ENCODE measurements around the gene ANXA6.
A peak's percentile ranks its signal among the peaks of the same experiment; 100 is the strongest.
"Not testable (repeated sequence)": the region's sequence is repeated elsewhere in the genome, so short reads cannot be mapped to it uniquely, and the experiment has no call there.

The ANXA6 gene
- total RNA-seq: 326 to 512 reads per million in 2 donors

DNA sequence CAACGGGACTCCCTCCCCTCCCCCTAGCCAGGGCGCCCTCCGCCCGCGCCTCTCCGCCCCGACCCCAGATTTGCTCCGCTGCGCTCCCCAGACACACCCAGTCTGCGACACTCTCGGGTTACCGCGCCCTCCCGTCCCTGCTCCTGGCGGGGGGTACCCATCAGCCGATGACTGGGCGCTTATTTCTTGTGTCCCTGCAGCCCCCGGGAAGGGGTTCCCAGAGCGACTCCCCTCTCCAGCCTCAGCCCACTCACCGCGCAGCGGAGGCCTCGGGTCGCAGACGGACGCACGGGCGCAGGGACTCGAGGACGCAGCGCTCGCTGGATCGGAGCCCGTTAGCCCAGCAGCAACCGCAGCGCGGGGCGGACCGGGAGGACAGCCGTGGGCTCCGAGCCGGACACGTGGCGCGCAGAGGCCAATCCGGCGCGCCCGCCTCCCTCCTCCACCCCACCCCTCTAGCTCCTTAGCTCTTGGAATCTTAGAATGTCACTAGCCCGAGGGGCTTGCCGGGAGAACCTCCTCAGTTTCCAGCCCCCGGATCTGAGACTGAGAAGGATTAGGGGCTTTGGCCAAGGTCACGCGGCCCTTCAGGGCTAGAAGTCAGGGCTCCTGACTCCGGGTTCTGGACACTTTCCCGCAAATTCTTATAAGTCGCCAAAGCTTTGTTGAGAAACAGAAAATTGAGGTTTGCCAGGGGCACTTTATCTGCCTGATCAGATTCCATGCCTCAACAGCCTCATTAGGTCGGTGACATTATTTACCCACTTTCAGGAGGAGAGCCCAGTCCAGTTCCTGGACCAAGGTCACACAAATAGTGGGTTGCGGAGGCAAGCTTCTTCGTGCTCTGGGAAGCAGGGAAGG is at the start of gene ANXA6:
Gene ANXA6, minus strand, starts transcription at position 354 of the 861 bp plus-strand sequence. CDS start 9,878 bp downstream, outside the sequence.
- peak; percentile 61 for DNase-seq

DNA sequence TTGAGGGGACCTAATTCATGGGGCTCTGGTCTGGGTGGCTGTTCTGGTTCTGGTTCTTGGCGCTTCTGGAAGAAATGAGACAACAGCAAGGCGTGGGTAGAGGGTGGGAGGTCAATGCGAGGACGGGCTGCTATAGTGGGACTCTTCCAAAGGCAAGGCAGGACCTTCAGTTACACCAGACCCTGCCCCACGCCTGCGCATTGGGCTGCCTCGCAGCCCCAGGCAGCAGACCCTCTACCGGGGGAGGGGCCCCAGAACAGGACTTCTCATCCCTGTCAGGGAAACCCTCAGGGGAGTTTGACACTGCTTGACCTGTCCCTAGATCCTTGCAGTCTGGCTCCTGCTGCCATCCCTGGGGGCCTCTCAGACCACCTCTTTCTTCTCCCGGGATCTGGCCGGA is 47.8 kb upstream of the ANXA6 start:
- DNase-seq: no peak

DNA sequence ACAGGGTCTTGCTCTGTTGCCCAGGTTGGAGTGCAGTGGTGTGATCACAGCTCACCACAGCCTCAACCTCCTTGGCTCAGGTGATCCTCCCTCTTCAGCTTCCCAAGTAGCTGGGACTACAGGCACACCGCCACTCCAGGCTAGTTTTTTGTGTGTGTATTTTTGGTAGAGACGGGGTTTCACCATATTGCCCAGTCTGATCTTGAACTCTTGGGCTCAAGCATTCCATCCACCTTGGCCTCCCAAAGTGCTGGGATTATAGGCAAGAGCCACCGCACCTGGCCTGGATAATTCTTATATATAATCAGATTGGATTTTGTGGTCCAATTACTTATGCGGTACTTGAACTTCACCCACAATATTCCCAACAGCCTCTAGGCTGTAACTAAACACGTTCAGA is 46.5 kb upstream of the ANXA6 start:
- DNase-seq: no peak

DNA sequence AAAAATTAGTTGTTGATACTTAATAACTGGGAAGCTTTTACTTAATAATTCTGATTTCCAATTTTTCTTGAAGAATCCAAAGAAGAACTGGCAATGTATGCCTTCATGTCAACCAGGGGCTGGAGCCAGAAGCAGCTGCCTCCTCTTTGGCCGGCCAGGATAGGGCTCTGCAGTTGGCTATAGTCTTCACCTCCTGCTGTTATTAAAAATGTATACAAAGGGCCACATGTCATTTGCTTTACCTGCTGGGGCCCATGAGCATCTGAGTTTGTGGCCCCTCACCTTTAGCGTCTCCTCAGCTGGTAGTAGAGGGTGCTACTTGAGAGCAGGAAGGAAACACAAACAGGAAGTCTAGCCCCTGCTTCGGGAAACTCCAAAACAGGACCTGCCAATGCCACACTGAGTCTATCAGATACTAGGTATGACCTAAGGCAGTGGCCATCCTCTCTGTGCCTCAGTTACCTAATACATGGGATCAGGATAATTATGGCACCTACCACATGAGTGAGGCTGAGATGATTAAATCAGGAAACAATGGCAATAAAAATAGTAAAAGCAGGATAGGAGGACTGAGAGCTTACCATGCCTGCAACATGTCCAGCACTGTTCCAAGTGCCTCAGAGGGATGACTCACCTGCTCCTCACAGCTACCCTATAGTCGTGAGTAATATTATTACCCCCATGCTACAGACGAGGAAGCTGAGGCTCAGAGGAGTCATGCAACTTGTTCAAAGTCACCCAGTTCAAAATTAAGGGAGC is 45.0 kb upstream of the ANXA6 start:
- DNase-seq: no peak

DNA sequence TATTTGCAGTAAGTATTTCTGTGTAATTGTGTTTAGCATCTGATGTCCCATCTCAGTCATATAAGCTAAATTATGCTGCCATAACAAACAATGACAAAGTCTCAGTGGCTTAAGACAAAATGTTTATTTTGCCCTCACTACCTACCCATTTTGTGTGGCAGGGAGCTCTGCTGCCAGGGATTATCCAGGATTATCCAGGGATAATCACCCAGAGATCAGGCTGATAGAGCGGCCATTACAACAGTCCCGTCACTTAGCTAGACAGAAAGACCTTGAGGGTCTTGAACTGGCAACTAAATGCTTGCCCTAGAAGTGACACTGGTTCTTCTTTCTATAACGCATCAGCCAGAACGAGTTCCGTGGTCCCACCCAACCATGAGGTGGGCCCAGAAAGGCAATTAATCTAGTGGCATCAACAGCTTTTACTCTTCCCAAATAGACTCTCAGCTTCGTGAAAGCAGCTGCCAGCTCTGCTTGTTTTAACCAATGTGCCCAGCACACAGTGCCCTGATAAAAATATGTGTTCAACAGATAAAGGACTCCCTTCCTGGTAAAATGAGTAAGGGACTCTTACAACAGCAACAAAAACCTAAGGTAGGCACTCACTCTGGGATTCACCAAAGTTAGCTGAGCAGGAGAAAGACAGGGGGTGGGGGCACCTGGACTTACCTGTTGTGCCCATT is 43.5 kb upstream of the ANXA6 start:
- DNase-seq: no peak

DNA sequence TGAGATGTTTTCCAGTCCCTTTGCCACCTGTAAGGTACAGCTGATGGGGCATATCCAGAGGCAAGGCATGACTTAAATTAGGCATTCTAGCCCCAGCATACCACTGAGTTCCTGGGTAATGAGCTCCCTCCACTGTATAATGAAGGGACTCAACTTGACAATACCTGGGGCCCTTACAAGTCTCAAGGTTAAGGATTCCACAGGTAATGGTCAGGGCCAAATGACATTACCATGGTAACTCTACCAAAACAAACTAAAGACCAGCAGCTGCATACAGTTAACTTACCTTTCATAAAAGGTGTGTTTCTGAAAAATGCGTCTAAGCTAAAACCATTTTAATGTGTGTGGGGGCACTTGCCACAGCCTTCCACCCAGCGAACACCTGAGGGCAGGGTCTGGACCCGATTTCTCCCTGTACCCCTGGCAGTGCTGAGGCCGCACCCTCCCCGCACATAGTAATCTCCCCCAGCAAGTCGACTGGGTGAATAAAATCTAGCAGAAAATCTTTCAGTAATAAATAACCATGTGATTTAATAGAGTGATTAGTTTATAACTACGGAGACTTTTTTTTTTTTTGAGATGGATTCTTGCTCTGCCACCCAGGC is 42.1 kb upstream of the ANXA6 start:
- no peak for DNase-seq

DNA sequence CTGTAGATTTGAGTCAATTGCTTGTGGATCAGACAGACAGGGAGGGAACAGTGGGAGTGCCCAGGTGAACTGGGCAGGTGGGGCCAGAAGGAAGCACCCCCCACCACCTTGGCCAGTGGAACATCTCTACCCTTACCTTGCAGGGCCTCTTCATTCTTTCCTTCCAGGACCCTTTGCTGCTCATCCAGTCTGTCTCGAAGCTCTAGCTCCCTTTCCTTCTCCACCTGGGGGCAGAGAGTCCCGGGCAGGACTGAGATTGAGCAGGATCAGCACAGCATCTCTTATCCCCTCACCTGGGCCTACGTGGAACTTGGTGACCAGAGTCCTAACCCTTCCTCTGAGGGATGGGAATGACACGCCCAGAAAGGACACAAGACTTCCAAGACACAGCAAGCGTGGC is 41.3 kb upstream of the ANXA6 start:
- DNase-seq: no peak

DNA sequence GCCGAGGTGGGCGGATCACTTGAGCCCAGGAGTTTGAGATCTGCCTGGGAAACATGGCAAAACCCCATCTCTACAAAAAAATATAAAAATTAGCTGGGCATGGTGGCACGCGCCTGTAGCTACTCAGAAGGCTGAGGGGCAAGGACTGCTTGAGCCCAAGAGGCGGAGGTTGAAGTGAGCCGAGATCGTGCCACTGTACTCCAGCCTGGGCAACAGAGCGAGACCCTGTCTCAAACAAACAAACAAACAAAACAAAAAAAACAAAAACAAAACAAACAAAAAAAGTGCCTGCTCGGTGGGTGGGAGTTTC is 39.7 kb upstream of the ANXA6 start:
- DNase-seq: not testable (repeated sequence)

DNA sequence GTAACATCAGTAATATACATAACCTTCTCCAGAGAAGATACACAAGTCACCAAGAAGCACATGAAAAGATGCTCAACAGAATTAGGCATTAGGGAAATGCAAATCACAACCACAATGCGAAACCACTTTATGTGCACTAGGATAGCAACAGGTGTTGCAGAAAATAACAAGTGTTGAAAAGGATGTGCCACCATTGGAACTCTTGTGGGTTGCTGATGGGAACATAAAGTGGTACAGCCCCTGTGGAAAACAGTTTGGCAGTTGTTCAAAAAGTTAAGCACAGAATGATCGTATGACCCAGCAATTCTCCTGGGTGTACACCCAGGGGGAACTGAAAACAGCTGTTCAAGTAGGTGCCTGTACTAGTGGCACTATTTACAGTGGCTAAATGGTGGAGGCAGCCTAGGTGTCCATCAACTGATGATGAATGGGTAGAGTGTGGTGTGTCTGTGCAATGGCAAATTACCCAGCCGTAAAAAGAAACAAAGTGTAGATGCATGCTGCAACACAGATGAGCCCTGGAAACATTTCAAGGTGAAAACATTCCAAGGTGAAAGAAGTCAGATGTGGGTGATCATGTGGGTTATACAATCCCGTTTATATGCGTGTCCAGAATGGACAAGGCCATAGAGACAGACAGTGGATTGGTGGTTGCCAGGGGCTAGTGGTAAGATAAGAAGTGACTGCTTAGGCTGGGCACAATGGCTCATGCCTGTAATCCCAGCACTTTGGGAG is 39.1 kb upstream of the ANXA6 start:
- no peak for DNase-seq

DNA sequence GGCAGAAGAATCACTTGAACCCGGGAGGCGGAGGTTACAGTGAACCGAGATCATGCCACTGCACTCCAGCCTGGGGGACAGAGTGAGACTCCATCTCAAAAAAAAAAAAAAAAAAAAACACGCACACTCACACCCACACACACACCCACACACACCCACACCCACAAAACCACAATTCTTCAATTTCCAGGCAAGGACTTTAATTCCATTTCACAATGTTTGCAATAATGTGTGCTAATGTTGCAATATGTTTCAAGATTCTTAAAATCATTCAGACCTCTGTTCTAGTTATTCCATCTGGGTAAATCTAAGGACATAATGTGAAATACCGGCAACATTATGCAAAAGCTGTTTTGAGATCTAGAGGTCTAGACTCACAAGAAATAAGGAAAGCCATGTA is 38.0 kb upstream of the ANXA6 start:
- no peak for DNase-seq

DNA sequence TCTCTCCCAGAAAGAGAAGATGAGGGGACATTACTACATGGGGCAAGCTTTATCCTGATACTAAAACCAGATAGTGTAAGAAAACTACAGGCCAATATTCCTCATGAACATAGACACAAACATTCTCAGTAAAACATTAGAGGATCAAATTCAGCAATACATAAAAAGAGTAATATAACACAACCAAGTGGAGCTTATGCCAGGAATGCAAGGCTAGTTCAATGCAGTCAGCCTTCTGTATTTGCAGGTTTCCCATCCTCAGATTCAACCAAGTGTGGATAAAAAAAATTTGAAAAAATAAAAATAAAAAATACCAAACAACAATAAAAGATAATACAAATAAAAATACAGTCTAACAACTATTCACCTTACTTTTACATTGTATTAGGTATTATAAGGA is 35.0 kb upstream of the ANXA6 start:
- DNase-seq: no peak

DNA sequence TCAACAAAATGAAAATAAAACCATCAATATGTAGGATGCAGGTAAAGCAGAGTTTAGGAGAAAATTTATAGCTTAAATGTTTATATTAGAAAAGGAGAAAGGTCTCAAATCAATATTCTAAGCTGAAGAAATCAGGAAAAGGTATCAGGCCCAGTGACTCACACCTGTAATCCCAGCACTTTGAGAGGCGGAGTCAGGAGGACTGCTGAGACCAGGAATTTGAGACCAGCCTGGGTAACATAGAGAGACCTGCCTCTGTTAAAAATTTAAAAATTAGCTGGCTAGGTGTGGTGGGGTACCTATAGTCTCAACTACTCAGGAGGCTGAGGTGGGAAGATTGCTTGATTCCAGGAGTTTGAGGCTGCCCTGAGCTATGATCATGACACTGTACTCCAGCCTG is 34.1 kb upstream of the ANXA6 start:
- no peak for DNase-seq

DNA sequence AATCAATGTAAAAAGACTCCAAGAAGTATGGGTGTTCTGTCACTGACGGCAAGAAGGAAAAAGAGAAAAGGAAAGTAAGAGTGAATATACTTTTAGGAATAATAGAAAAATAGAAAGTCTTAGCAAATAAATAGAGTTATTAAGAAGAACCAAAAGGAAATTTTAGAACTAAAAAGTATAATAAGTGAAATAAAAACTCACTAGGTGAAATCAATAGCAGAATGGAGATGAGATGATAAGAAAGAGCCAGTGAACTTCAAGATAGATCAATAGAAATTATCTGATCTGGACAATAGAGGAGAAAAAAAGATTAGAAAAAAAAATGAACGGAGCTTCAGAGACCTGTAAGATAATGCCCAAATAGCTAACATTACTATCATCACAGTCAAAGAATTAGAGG is 31.6 kb upstream of the ANXA6 start:
- no peak for DNase-seq

DNA sequence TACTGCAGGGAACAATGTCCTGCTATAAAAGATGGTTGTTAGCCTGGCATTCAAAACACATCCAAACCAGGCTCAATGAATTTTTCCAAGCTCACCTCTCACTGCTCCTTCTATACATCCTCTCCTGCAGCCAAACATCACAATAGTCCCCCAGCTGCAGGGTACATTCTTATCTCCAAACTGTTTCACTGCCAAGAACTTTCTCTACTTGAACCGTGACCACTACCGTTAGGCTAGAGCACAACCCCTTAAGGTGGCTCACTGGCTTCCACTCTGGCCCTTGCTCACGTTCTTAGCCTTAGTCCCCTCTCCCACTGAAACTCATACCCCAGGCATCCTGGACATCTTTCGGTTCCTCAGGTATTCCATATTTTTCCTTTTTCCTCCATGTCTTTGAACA is 29.0 kb upstream of the ANXA6 start:
- DNase-seq: no peak

DNA sequence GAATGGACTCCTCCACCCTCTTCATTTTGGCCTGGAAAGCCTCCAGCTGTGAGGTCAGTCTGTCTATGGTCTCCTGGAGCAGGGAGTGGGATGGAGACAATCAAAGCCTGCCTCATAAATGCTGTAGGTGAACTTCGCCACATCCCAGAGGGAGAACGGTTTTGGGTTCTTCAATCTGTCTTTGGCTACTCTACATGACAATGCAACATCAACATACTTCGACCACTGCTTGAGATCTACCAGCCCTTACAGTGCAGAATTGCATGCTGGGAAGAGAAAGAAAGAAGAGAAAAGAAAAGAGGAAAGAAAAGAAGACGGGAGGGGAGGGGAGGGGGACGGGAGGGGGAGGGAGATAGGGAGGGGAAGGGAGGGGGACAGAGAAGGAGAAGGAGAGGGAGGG is 28.5 kb upstream of the ANXA6 start:
- no peak for DNase-seq

DNA sequence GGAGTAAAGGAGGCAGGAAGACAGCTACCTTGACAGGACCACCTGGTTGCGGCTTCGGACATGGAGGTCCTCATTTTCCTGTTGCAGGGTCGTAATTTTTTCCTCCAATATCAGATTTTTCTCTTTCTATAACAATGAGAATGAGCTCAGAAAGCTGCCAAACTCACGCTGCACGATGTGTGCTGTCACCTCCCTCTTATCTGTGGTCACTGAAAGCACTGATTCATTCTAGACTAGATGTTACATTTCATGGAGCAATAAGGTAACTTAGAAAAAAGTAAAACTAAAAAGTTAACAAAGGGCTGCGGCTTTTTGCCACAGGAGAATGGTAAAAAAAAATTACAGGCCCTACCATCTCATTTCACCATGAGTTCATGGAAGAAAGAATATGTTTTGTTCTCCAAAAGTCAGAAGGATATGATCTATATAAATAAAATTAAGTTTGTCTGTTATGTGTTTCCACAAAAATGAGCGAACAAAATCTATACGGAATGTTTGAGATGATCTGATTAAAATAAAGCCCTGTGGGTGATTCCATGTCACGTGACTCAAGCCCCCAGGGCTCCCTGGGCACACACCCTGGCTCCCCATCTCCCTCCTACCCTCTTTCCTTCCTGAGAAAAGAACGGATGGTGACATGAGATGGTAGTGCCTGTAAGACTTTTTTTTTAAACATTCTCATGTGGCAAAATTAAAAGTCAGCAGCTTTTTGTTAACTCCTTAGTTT is 26.9 kb upstream of the ANXA6 start:
- no peak for DNase-seq

DNA sequence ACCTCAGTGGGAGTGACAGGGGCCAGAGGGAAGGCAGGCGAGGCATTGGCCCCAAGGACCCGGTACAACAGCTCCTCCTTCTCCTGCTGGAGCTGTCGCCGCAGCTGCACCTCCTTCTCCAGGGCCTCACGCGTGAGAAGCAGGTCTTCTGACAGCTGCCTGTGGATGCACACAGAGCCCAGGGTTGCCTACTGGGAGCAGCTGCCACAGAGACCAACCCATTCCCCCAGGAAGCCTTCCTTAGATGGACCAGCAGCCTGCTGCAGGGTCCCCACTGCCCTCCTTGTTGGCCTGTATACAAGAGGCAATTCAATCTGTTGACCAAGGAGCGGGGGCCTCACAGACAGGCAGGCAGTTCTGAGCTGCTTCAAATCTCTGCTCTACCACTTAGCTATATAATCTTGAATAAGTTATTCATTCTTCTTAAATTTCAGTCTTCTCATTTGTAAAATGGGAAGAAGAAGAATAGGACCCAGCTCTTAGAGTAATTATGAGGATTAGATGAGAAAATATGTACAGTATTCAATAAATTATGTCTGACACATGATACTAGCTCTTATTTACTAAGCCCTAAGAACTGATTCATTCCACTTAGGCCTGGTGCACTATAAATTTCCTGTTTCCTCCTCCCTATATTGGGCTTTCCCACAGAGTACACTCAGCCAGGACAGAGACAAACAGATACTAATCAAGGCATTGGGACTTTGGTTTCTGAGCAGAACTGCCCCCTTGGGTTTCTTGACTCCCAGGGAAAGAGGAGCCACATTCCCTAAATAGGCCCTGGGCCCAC is 26.1 kb upstream of the ANXA6 start:
- no peak for DNase-seq

DNA sequence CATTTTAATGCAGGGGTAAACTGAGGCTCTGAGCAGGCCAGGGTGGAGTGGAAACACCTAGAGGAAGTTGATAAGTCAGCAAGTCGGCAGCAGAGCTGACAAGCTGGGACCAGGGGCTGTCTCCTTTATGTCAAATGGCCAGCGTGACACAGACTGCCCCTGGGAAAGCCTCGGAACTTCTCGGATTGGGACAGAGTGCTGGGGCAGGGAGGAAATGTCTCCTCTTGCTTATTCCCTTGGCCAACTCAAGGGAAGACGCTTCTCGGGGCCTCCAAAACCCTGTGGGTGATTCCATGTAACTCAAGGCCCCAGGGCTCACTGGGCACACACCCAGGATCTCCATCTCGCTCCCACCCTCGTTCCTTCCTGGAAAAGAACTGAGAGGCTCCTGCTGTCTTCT is 25.4 kb upstream of the ANXA6 start:
- DNase-seq: no peak

DNA sequence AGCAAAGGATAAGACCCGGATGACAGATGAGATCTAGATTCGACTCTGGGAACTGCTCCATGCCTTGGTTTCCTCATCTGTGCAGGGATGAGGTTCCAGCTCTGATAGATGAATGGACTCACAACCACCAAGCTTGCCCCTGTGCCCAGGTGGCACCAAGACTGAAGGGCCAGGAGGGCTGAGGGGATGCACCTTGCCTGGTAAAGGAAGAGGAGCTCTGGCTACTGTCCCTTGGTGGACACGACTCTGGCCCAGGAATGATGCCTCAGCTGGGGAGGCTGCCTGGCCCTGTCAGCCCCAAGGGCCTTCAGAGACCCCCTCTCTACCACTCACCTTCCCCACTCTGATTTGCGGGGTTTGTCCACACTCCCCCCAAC is 24.9 kb upstream of the ANXA6 start:
- DNase-seq: no peak

DNA sequence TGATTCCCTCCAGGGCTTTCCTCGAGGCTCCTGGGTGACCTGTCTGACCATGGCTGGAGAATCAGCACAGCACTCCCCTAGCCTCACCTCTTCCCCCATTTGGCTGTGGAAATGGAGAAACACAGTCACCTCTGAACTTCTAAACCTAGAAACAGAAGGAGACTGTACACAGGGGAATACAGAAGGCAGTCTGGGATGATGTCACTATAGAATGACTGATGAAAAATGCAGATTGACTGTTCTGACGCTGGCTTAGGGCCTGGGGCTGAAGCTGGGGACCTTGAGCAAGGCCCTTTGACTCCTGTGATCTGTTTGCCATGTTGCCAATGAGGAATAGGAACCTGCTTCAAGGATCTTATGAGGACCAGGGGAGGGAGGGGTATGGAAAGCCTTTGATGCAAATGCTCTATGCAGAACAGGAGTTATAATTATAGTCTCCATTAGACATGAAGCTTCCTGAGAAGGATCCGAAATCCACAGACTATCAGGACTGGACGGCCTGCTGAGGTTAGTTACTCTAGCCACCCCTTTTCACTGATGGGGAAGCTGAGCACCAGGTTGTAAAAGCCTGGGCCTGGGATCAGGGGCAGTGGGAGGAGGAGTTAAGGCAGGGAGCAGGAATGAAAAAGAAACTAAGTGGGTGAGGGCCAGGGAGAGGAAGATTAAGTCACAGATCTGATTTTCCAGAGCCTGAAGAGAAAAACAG is 24.4 kb upstream of the ANXA6 start:
- DNase-seq: no peak

All from T-helper 9 cell (primary cell).